CD4-positive, alpha-beta T cell treated with Interleukin-6 at 100 ng/mL for 8 hours (primary cell): Measurements from ENCODE around the gene BYSL.

Source experiments
- DNase-seq: peaks from one replicate; pipeline ENCODE4 v3.0.0-alpha.2; 2020; ENCODE audit warnings: mixed read lengths, low spot score

The BYSL gene, protein sequence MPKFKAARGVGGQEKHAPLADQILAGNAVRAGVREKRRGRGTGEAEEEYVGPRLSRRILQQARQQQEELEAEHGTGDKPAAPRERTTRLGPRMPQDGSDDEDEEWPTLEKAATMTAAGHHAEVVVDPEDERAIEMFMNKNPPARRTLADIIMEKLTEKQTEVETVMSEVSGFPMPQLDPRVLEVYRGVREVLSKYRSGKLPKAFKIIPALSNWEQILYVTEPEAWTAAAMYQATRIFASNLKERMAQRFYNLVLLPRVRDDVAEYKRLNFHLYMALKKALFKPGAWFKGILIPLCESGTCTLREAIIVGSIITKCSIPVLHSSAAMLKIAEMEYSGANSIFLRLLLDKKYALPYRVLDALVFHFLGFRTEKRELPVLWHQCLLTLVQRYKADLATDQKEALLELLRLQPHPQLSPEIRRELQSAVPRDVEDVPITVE

GRCh38 chr6:41920921-41921711 is at the start of gene BYSL, which contains the start of gene MED20:
TSS of gene BYSL (plus strand) at chr6:41921499. CDS start at chr6:41921563, 64 bp downstream.
TSS of gene MED20 (minus strand) at chr6:41921139. CDS start at chr6:41921018, 121 bp downstream.
- DNase-seq = peak; percentile 91

GRCh38 chr6:41871691-41872090 is 49.6 kb upstream of the BYSL start:
- no peak for DNase-seq

GRCh38 chr6:41872147-41872546 is 49.2 kb upstream of the BYSL start:
- no peak for DNase-seq

DNA sequence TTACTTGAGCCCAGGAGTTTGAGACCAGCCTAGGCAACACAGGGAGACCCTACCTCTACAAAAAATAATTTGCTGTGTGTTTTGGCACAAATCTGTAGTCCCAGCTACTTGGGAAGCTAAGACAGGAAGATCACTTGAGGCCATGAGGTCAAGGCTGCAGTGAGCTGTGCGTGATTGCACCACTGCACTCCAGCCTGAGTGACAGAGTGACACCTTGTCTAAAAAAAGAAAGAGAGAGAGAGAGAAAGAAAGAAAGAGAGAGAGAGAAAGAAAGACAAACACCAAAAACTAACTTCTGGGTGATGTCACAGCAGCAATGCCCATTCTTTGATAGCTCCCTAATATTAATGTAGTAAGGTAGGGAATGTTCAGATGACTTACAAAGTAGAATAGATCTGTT is 46.6 kb upstream of the BYSL start:
- DNase-seq = no peak

DNA sequence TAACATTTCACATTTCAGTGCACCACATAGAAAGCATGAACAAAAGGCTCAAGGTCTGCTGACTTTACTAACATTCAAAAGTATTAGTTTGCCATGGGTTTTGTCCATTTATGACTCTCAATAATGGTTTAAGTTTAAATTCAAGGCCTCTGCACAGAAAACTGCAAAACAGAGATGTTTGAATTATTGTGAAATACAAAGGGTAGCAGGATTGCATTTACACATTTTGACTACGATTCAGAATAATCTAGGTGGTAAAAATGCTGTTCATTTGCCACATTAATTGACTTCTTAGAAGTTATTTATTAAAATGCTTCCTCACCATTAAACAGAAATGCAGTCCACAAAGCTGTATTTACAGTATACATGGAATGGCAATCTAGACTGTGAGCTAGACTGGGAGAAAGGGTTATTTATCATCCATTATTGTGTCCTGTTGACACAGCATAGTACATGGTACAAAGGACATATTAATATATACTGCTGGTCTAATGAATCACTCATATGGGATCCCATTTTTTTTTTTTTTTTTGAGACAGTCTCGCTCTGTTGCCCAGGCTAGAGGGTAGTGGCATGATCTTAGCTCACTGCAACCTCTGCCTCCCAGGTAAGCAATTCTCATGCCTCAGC is 44.1 kb upstream of the BYSL start:
- no peak for DNase-seq

DNA sequence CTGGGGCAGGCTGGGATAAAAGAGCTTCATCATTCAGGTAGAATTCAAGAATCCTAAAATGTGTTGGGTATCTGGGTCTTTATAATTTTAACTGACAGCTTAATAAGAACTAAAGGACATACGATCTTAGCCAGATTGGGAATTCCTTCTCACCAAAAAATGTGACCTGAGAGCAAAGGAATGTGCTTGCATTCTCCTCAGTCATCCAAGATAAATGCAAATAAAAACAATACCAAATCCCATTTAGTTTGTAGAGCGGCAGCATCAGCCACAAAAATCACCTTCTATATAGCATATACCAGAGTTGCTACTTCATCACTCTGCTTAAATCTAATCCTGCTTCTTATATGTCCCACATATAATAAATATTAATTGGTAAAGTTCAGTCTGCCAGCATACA is 43.1 kb upstream of the BYSL start:
- DNase-seq = no peak

DNA sequence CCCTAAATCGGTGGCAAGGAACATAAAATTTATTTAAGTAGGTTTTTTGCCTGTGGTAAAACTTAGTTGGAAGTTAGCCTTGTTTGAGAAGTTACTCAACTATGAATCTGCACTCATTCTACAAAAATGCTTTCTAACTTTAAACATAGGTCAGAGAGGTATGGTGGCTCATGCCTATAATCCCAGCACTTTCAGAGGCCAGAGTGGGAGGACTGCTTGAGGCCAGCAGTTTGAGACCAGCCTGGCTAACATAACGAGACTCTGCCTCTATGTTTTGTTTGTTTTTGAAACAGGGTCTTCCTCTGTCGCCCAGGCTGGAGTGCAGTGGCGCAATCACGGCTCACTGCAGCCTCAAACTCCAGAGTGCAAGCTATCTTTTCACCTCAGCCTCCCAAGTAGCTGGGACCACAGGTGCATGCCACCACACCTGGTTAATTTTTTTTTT is 42.3 kb upstream of the BYSL start:
- no peak for DNase-seq

GRCh38 chr6:41881506-41881905 is 39.8 kb upstream of the BYSL start:
- DNase-seq = no peak

DNA sequence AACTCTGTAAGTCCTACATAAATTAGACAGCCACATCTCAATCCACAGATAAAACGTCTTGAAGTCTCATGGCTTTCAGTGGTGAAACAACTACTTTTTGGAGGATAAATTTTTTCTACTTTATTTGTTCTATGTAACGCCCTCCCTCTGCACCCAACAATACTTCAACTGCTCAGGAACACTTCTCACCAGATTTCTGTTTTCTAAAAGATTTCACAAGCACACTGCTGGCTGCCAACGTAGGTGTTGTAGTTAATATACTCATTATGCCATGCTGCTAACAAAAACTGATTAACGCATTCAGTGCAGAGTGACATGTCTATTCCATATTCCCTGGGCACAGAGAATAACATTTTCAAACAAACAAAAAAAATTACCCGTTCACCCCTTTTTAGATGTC is 36.3 kb upstream of the BYSL start:
- DNase-seq = no peak

DNA sequence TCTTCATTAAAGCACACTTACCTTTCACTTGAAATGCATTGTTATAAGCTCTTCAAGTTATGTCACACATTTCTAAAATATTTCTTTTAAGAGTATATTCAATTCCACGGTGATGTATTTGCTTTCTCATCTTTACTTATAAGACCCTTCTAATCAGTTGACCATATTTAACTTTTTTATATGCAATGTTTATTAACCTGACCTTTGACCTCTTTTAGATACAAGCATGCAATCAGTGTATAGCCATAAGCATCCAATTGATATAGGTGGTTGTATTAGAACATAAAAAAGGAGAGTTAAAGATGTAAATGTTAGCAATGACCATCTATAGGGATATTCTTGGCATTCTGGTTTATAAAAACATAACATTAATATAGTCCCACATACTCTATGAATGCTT is 35.4 kb upstream of the BYSL start:
- DNase-seq = no peak

- DNase-seq = no peak
Observed at GRCh38 chr6:41887331-41887751, 34.0 kb upstream of the BYSL start.

DNA sequence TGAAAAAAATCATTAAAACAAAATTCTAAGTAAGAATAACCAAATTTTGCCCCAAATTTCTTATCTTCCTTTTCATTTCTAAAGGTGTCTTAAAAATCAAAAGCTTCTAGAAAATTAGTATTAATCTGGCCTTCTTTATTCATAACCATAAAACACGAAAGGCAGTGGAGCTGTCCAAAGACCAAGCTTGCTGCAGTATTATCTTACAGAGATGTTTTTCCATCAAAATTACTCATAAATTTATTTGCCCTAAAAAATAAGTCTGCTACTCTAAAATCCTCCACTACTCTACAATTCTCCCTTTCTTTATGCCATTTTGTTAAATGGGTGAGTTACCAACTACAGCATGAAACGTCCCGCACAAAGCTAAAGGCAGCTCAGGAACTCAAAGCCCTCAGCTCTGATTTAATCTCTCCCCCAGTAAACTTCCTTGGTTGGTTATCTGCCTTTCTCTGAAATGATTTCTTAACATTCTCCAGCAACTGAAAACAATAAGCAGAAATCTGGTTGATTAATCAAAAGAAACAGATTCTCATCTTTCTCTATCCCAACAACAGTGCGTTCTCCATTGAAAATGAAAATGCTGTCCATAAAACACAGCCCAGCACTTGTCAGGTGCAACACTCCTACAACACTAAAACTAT is 28.3 kb upstream of the BYSL start:
- no peak for DNase-seq

GRCh38 chr6:41894366-41895299 is 26.7 kb upstream of the BYSL start:
- DNase-seq = no peak

DNA sequence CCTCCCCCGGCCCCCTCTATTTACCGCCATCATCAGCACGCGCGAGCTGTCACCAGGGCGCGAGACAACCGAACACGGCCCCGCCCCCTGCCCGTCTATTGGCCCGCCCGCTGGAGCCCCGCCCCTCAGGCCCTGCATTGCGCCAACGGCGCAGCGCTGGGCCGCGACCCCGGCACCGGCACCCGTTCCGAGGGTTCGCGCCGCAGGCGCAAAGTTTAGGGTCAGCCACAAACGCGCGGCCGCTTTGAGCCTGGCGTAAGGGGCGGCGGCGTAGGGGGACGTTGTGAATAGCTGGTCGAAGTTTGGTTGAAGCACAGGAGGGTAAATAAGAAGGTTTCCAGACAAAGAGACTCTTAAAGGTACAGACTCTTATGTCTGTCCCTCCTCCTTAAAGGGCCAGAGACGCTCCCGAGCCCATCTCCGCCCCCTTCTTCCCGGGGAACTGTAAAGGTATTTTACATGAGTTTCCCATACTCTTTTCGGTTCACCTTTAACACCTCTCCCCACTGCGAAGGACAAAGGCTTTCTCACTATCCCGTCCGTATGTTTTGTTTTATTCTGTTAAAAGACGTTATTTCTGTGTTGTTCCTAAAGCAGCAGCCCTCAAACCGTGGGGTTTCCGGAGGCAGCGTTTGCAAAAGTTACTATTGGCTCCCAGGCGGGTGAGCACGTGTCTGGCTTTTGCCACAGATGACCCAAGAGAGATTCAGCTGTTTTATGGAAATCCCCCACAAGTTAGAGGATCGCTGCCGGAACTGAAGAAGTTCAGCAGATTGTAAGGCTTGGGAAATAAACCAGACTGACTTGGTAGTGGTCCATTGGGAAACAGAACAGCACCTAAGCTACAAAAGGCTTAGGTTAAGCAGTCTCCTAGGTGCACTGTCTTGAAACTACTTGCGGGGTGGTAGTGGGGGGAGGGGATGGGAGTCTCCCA is 25.7 kb upstream of the BYSL start, which contains the start of gene USP49:
Gene USP49 (minus strand): TSS at position 76 of the 934 bp plus-strand sequence. CDS start 88,392 bp downstream, outside the sequence.
- DNase-seq = peak; percentile 83

GRCh38 chr6:41896281-41896680 is 25.0 kb upstream of the BYSL start:
- no peak for DNase-seq

DNA sequence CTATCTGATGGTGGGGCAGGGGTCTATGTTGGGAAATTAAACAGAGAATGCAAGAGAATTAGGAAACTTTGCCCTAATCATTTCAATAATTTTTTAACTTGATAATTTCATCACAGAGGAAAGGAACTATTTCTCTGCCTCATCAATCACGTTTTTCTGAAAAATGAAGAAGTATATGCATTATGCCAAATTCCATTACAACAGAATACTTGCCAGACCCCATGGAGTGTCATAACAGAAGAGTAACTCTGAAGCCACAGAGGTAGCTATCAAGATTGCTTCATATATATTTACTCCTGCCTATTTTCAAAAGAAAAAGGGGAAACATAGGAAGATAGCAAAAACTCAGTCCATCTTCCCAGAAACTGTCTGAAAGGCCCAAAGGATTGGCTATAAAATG is 20.4 kb upstream of the BYSL start:
- DNase-seq = no peak

DNA sequence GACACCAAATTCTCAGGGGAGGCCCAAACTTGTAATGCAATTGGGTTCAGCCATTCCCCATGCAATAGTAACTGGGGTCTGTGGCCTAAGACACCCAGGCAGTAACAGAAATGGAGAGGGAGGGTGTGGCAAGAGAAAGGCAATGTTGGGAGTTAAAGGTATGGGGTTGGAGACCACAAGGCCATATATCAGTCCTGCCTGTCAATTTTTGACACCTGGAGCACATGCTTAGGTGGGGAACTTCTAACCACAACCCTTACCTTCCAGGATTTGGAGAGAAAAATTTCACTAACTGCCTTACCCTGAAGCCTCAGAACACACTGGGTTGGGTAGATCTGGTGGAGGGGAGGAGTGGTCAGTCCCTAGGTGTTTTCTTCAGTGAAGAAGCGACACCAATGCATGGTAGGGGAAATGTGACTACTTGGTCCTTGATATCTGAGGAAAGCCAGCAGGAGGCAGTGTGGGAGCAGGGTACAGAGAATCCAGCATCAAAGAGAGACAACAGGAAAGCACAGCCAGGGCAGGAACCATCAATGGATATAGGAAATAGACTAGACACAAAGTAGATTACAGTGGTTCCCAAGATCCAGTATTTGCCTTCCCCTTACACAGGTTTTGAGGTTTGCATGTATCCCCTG is 19.3 kb upstream of the BYSL start:
- DNase-seq = peak; percentile 62

GRCh38 chr6:41909727-41910126 is 11.6 kb upstream of the BYSL start:
- no peak for DNase-seq

DNA sequence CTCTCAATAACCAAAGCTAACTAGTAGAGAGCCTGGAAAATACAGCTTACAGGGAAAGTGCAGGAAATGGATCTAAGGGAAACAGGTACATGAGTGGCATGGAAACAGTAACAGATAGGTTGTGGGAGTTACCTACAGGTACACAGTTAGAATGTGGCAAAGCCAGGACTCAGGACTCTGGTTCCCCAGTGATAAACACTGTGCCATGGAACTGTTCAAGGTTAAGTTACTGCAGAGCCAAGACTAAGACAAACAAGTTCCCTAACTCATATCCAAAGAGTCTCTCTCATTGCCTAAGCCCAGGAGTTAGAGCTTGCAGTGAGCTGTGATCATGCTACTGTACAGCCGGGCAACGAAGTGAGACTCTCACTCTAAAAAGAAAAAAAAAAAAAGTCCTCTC is 7.0 kb upstream of the BYSL start:
- no peak for DNase-seq
